HG03558 (cell line): ENCODE data around the gene TUT4.

ENCODE experiments used
- ATAC-seq: cut with Tn5 transposase; IDR thresholded peaks from one replicate; pipeline ENCODE4 v1.9.1; 2021; ENCODE audit warnings: moderate number of reproducible peaks; ENCODE audit not compliant: unreplicated experiment; ENCODE audit errors: extremely low read depth

TUT4 gene

GRCh38 chr1:52534928-52535764, 17.7 kb downstream of the TUT4 start:
- no peak for ATAC-seq

- no peak for ATAC-seq
These were observed 19.2 kb downstream of the TUT4 start for GRCh38 chr1:52533713-52534112.

GRCh38 chr1:52532731-52533327, 20.1 kb downstream of the TUT4 start:
- no peak for ATAC-seq

- no peak for ATAC-seq
These were observed 20.6 kb downstream of the TUT4 start for GRCh38 chr1:52532247-52532646.

- ATAC-seq, result no peak
These were observed 21.5 kb downstream of the TUT4 start for GRCh38 chr1:52531249-52531872.

GRCh38 chr1:52530563-52531144, 22.2 kb downstream of the TUT4 start:
- no peak for ATAC-seq

GRCh38 chr1:52523376-52523775, 29.5 kb downstream of the TUT4 start:
- no peak for ATAC-seq

- ATAC-seq, result no peak
These were observed 32.7 kb downstream of the TUT4 start for GRCh38 chr1:52520148-52520547.

GRCh38 chr1:52518962-52519361, 33.9 kb downstream of the TUT4 start:
- ATAC-seq, result no peak

- ATAC-seq, result no peak
These were observed 40.9 kb downstream of the TUT4 start for GRCh38 chr1:52511851-52512615.

GRCh38 chr1:52511439-52511838, 41.5 kb downstream of the TUT4 start:
- no peak for ATAC-seq

GRCh38 chr1:52506920-52507546, 45.9 kb downstream of the TUT4 start:
- no peak for ATAC-seq

- ATAC-seq, result no peak
These were observed 46.5 kb downstream of the TUT4 start for GRCh38 chr1:52506349-52506748.

GRCh38 chr1:52504720-52505119, 48.2 kb downstream of the TUT4 start:
- no peak for ATAC-seq

GRCh38 chr1:52503706-52504105, 49.2 kb downstream of the TUT4 start:
- ATAC-seq, result no peak

- no peak for ATAC-seq
These were observed 50.1 kb downstream of the TUT4 start for GRCh38 chr1:52502789-52503188.

GRCh38 chr1:52487632-52488031, 65.3 kb downstream of the TUT4 start:
- no peak for ATAC-seq

- no peak for ATAC-seq
These were observed 70.4 kb downstream of the TUT4 start for GRCh38 chr1:52482326-52483004.

GRCh38 chr1:52479076-52479475, 73.8 kb downstream of the TUT4 start:
- ATAC-seq, result no peak
